HTR-8/SVneo (cell line): ENCODE data around the gene THTPA.
"Not testable (repeated sequence)": the region's sequence is repeated elsewhere in the genome, so short reads cannot be mapped to it uniquely, and the experiment has no call there.

Source experiments
- DNase-seq: peaks from one replicate; pipeline ENCODE4 v3.0.0; 2011; ENCODE audit warnings: low spot score, mixed read lengths; ENCODE audit not compliant: insufficient read length
- FAIRE-seq: peaks from 2 replicates; lab custom pipeline; 2011; peaks lifted over from hg19 to GRCh38; lab: Jason Lieb, UNC

Gene THTPA

GRCh38 chr14:23532658-23533057, 23.4 kb upstream of the THTPA start:
- no peak for DNase-seq
- no peak for FAIRE-seq

GRCh38 chr14:23533652-23534435, 22.2 kb upstream of the THTPA start:
- DNase-seq = no peak
- FAIRE-seq = no peak

- no peak for DNase-seq
- no peak for FAIRE-seq
Measured at GRCh38 chr14:23535943-23536342, 20.1 kb upstream of the THTPA start.

- DNase-seq = no peak
- no peak for FAIRE-seq
Measured at GRCh38 chr14:23536494-23536893, 19.6 kb upstream of the THTPA start.

GRCh38 chr14:23536906-23537305, 19.2 kb upstream of the THTPA start:
- FAIRE-seq, DNase-seq: not testable (repeated sequence)

GRCh38 chr14:23537351-23538049, 18.6 kb upstream of the THTPA start:
- DNase-seq (no peak), FAIRE-seq (no peak)

GRCh38 chr14:23538050-23538718, 17.9 kb upstream of the THTPA start:
- DNase-seq = no peak
- FAIRE-seq = no peak

GRCh38 chr14:23538785-23539184, 17.3 kb upstream of the THTPA start:
- FAIRE-seq = no peak

GRCh38 chr14:23539248-23540140, 16.6 kb upstream of the THTPA start:
- no peak for FAIRE-seq
- DNase-seq = peak; percentile 53

More at GRCh38 chr14:23538785-23539184, 17.3 kb upstream of the THTPA start:
- no peak for DNase-seq

GRCh38 chr14:23540141-23540469, 16.0 kb upstream of the THTPA start:
- no peak for FAIRE-seq

GRCh38 chr14:23542261-23542660, 13.8 kb upstream of the THTPA start:
- FAIRE-seq = no peak
- no peak for DNase-seq

More at GRCh38 chr14:23540141-23540469, 16.0 kb upstream of the THTPA start:
- no peak for DNase-seq

GRCh38 chr14:23543403-23543802, 12.7 kb upstream of the THTPA start:
- no peak for FAIRE-seq
- no peak for DNase-seq

GRCh38 chr14:23544511-23545447, 11.3 kb upstream of the THTPA start:
- DNase-seq = no peak
- no peak for FAIRE-seq

- FAIRE-seq = no peak
- DNase-seq = no peak
Measured at GRCh38 chr14:23545740-23546365, 10.2 kb upstream of the THTPA start.

- no peak for DNase-seq
- no peak for FAIRE-seq
Measured at GRCh38 chr14:23546450-23547035, 9.5 kb upstream of the THTPA start.

GRCh38 chr14:23547924-23548323, 8.1 kb upstream of the THTPA start:
- DNase-seq = no peak
- no peak for FAIRE-seq

GRCh38 chr14:23548351-23549318, 7.4 kb upstream of the THTPA start:
- DNase-seq (no peak), FAIRE-seq (no peak)
